Fibroblast of lung (primary cell): ENCODE results near the gene CYBA.

Experiments used
- EZH2 ChIP-seq: IDR thresholded peaks from 2 replicates; pipeline ENCODE4 v1.5.1; 2012; ENCODE audit warnings: low read length, control low read depth, mild to moderate bottlenecking; ENCODE audit errors: missing control alignments
- TF ChIP-seq, protein P1 (sequence below), 2 donors: IDR thresholded peaks in 1 of 2; conservative IDR thresholded peaks in 1 of 2; 1 replicate in 1 of 2; 2 replicates in 1 of 2; pipeline ENCODE4 v1.5.1; 2011 to 2012; ENCODE audit warnings: low read length in 2 of 2, control low read depth in 1 of 2, inconsistent platforms in 1 of 2, low read depth in 1 of 2, mild to moderate bottlenecking in 1 of 2

DNA sequence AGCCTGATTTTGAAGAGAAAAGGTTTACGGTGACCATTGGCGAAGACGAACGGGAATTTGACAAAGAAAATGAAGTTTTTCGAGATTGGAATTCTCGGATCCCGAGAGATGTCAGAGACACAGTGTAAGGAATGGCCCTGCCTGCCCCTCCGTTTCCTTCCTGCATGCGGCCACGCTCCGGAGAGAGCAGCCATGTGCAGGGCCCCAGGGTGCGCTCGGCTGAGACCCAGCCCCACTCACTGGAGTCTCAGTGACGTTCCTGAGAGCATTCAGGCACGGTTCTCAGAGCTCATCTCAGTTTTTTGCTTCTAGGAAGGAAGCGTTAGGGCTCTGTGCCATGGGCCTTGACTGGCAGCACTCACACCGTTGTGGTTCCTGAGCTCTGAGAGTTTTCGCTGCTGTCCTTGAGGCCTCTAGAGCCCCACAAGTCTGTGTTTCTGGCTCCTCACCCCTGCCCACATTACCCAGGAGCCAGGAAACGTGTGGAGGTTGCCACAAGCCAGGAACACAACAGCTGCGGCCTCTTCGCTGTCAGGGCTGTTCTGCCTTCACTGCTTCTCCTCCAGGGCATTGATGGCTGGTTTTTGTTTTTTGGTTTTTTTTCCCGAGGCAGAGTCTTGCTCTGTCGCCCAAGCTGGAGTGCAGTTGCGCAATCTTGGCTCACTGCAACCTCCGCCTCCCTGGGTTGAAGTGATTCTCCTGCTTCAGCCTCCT, 50.9 kb downstream of the CYBA start:
- TF ChIP-seq, protein P1, sequence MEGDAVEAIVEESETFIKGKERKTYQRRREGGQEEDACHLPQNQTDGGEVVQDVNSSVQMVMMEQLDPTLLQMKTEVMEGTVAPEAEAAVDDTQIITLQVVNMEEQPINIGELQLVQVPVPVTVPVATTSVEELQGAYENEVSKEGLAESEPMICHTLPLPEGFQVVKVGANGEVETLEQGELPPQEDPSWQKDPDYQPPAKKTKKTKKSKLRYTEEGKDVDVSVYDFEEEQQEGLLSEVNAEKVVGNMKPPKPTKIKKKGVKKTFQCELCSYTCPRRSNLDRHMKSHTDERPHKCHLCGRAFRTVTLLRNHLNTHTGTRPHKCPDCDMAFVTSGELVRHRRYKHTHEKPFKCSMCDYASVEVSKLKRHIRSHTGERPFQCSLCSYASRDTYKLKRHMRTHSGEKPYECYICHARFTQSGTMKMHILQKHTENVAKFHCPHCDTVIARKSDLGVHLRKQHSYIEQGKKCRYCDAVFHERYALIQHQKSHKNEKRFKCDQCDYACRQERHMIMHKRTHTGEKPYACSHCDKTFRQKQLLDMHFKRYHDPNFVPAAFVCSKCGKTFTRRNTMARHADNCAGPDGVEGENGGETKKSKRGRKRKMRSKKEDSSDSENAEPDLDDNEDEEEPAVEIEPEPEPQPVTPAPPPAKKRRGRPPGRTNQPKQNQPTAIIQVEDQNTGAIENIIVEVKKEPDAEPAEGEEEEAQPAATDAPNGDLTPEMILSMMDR (conservative IDR thresholded peaks at IDR 0.05 in 1 of 2, IDR thresholded peaks at IDR 0.05 in 1 of 2; ENCODE audit: low read depth in 1 of 2, low read length in 2 of 2), result no peak
- no peak for TF ChIP-seq EZH2
